ENCODE measurements around the gene KPNA1.
"Not testable (repeated sequence)": the region's sequence is repeated elsewhere in the genome, so short reads cannot be mapped to it uniquely, and the experiment has no call there.

KPNA1 gene

DNA sequence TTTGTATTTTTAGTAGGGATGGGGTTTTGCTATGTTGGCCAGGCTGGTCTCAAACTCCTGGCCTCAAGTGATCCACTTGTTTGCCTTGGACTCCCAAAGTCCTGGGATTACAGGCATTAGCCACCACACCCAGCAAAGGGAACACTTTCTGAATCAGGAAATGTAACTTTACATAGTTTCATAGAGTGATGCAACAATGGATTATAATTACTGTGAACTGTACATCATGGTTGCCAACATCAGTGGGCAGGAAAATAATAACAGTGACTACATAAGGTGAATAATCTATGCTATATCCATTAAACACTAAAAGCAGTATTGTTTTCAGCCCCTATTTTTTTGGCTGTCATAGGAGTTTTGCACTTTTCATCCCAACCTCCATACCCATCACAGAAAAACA, 5.0 kb upstream of the KPNA1 start:
- no peak for DNase-seq (ENCODE audit: low read depth)

- DNase-seq (ENCODE audit: low read depth): no peak
Observed at GRCh38 chr3:122516846-122517360, 2.2 kb upstream of the KPNA1 start.

- DNase-seq (ENCODE audit: low read depth): no peak
Observed at GRCh38 chr3:122515870-122516269, 1.1 kb upstream of the KPNA1 start.

GRCh38 chr3:122515020-122515468, 305 bp upstream of the KPNA1 start:
- DNase-seq (ENCODE audit: low read depth): no peak

- DNase-seq (ENCODE audit: low read depth): no peak
Observed at GRCh38 chr3:122513386-122514122, 1.2 kb downstream of the KPNA1 start.

- DNase-seq (ENCODE audit: low read depth): no peak
Observed at GRCh38 chr3:122512284-122512683, 2.5 kb downstream of the KPNA1 start.

- DNase-seq (ENCODE audit: low read depth): no peak
Observed at GRCh38 chr3:122510878-122511535, 3.7 kb downstream of the KPNA1 start.

GRCh38 chr3:122508944-122509343, 5.8 kb downstream of the KPNA1 start:
- DNase-seq (ENCODE audit: low read depth): not testable (repeated sequence)

GRCh38 chr3:122508135-122508914, 6.4 kb downstream of the KPNA1 start:
- no peak for DNase-seq (ENCODE audit: low read depth)

GRCh38 chr3:122506450-122506849, 8.3 kb downstream of the KPNA1 start:
- no peak for DNase-seq (ENCODE audit: low read depth)

DNA sequence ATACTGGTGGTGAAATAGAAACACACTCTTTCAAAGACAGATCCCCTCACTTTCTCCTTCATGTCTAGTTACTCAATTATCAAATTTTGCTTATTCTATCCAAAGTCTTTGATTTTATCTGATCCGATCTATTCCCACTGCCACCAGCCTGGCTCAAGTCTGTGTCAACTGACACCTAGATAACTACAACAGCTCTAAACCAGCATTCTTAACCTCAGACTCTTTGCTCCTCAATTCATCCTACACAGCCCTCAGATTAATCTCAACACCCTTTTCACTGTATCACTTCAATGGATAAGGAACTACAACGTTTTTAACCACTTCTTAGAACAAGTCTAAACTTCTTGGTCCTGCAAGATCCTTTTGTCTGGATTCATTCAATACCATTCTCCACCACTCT, 9.1 kb downstream of the KPNA1 start:
- DNase-seq (ENCODE audit: low read depth): no peak

DNA sequence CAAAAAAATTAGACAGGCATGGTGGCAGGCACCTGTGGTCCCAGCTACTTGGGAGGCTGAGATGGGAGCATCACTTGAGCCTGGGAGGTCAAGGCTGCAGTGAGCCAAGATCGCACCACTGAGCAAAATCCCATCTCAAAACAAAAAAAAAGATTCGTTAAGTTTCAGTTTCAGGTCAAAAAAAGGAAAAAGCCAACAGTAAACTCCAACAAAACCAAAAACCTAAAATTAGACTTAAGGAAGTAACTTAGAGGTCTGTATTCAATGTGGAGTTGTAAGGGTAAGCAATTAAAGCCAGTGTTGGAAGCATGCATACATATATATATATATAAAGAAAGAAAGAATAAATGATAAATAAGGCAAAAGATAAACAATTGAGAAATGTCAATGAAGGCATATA, 11.8 kb downstream of the KPNA1 start:
- DNase-seq (ENCODE audit: low read depth): no peak

DNA sequence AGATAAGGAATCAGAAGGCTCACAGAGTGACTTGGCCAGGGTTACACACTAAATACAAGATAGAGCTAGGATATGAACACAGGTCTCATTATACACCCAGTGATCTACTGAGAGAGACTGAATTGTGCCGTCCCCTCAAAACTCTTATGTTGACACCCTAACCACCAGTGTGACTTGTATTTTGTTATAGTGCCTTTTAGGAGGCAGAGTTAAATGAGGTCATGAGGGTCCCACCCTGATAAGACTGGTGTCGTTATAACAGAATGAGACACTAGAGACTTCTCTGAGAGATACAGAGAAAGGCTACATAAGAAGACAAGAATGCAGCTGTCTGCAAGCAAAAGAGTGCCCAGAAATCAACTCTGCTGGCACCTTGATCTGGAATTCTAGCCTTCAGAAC, 12.6 kb downstream of the KPNA1 start:
- no peak for DNase-seq (ENCODE audit: low read depth)

- not testable (repeated sequence) for DNase-seq (ENCODE audit: low read depth)
Observed at GRCh38 chr3:122500964-122501363, 13.8 kb downstream of the KPNA1 start.

- DNase-seq (ENCODE audit: low read depth): no peak
Observed at GRCh38 chr3:122498152-122498551, 16.6 kb downstream of the KPNA1 start.

- no peak for DNase-seq (ENCODE audit: low read depth)
Observed at GRCh38 chr3:122497425-122497824, 17.3 kb downstream of the KPNA1 start.

GRCh38 chr3:122496508-122496907, 18.2 kb downstream of the KPNA1 start:
- DNase-seq (ENCODE audit: low read depth): no peak

GRCh38 chr3:122493296-122493695, 21.4 kb downstream of the KPNA1 start:
- no peak for DNase-seq (ENCODE audit: low read depth)

DNA sequence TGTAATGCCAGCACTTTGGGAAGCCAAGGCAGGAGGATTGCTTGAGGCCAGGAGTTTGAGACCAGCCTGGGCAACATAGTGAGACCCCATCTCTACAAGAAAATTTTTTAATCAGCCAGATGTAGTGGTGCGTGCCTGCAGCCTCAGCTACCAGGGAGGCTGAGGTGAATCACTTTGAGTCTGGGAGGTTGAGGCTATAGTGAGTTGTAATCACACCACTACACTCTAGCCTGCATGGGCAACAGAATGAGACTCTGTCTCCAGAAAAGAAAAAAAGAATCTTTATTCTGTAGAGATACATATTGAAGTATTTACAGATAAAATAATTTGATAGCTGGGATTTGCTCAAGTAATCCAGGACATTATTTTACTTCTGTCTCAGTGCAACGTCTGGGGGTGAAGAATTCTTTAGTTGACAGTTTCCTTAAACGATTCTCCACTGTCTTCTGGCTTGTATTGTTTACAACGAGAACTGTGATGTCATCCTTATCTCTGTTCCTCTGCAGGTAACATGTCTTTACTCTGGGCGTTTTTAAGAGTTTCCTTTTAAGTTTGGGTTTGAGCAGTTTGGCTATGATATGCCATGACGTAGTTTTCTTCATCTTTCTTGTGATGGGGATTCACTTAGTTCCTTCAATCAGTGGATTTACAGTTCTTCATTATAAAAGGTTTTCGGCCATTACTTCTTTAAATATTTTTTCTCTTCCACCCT, 26.3 kb downstream of the KPNA1 start:
- DNase-seq (ENCODE audit: low read depth): no peak

- no peak for DNase-seq (ENCODE audit: low read depth)
Observed at GRCh38 chr3:122484985-122485384, 29.8 kb downstream of the KPNA1 start.

GRCh38 chr3:122481390-122481789, 33.3 kb downstream of the KPNA1 start:
- no peak for DNase-seq (ENCODE audit: low read depth)

- no peak for DNase-seq (ENCODE audit: low read depth)
Observed at GRCh38 chr3:122476532-122476931, 38.2 kb downstream of the KPNA1 start.

Measured in T-helper 22 cell (primary cell).